Hepatocyte (in vitro differentiated cells): ENCODE results near the gene SRRM2. TPM values are rescaled to one million over a fixed set of nuclear protein-coding genes. Genes with fewer than 3 reads are reported as not detected.
A peak's percentile ranks its signal among the peaks of the same experiment; 100 is the strongest.

Source experiments
- DNase-seq: peaks from one replicate; pipeline ENCODE4 v3.0.0-alpha.2; 2016; ENCODE audit warnings: low spot score
- H2AFZ ChIP-seq: fragments of 200-600 bp; sonication (generic); 2 replicates; pipeline ENCODE4 v1.6.0; 2016; ENCODE audit warnings: antibody characterized with exemption, mild to moderate bottlenecking
- H3K27ac ChIP-seq: fragments of 200-600 bp; sonication (generic); 2 replicates; pipeline ENCODE4 v1.5.1; 2016; ENCODE audit warnings: mild to moderate bottlenecking
- H3K27me3 ChIP-seq: fragments of 200-600 bp; sonication (generic); 2 replicates; pipeline ENCODE4 v1.6.1; 2016
- H3K36me3 ChIP-seq: fragments of 200-600 bp; sonication (generic); replicated peaks from 2 replicates; pipeline ENCODE4 v1.5.1; 2016; ENCODE audit warnings: low read depth; ENCODE audit not compliant: insufficient read depth
- H3K4me1 ChIP-seq: fragments of 200-600 bp; sonication (generic); 2 replicates; pipeline ENCODE4 v1.5.1; 2016; ENCODE audit warnings: mild to moderate bottlenecking, moderate library complexity; ENCODE audit not compliant: insufficient read depth
- H3K4me2 ChIP-seq: fragments of 200-600 bp; sonication (generic); 2 replicates; pipeline ENCODE4 v1.6.0; 2016
- H3K4me3 ChIP-seq: fragments of 200-600 bp; sonication (generic); 2 replicates; pipeline ENCODE4 v1.5.1; 2016; ENCODE audit warnings: mild to moderate bottlenecking
- H3K79me2 ChIP-seq: fragments of 200-600 bp; sonication (generic); 2 replicates; pipeline ENCODE4 v1.6.0; 2017; ENCODE audit warnings: mild to moderate bottlenecking
- H3K9me2 ChIP-seq: fragments of 200-600 bp; sonication (generic); replicated peaks from 2 replicates; pipeline ENCODE4 v1.6.0; 2017; ENCODE audit warnings: mild to moderate bottlenecking; ENCODE audit not compliant: insufficient read depth
- H3K9me3 ChIP-seq: fragments of 200-600 bp; sonication (generic); 2 replicates; pipeline ENCODE4 v1.5.1; 2016; ENCODE audit warnings: low read depth, mild to moderate bottlenecking
- H4K20me1 ChIP-seq: fragments of 200-600 bp; sonication (generic); 2 replicates; pipeline ENCODE4 v1.6.0; 2016; ENCODE audit warnings: mild to moderate bottlenecking; ENCODE audit not compliant: insufficient read depth, poor library complexity, severe bottlenecking
- EZH2 ChIP-seq: fragments of 200-600 bp; sonication (generic); IDR thresholded peaks from 2 replicates; pipeline ENCODE4 v1.6.1; 2016; ENCODE audit warnings: antibody characterized with exemption, mild to moderate bottlenecking, borderline replicate concordance
- EZH2phosphoT487 ChIP-seq: fragments of 200-600 bp; sonication (generic); IDR thresholded peaks from one replicate; pipeline ENCODE4 v1.6.1; 2018; ENCODE audit warnings: antibody characterized with exemption, mild to moderate bottlenecking, low read depth, moderate library complexity; ENCODE audit not compliant: unreplicated experiment, severe bottlenecking
- WGBS: methylation state at CpG from one replicate; pipeline ENCODE4 v1.1.6; 2016; ENCODE audit warnings: low lambda C conversion rate; ENCODE audit errors: missing lambda C conversion rate; 5-methylcytosine and 5-hydroxymethylcytosine counted together
- polyA plus RNA-seq: library from polyadenylated mRNA; unstranded; fragments of >200 nt; fragmentation: Nextera tagmentation; extraction: Ambion mirVana; gene quantifications from 2 replicates; pipeline ENCODE4 v1.2.1, GENCODE V29; 2016
- total RNA-seq: library from RNA; depleted of rRNA; stranded (reverse); fragments of >200 nt; gene quantifications from 2 replicates; pipeline ENCODE4 v1.2.3, GENCODE V29; 2014
- TF ChIP-seq, protein P1 (sequence below): fragments of 200-600 bp; sonication (generic); IDR thresholded peaks from 2 replicates; pipeline ENCODE4 v1.5.1; 2016; ENCODE audit warnings: antibody characterized with exemption, mild to moderate bottlenecking; ENCODE audit not compliant: poor library complexity

Gene SRRM2
- total RNA-seq = 82.9 and 142 TPM in 2 replicates
- polyA plus RNA-seq = 403 and 666 TPM in 2 replicates

DNA sequence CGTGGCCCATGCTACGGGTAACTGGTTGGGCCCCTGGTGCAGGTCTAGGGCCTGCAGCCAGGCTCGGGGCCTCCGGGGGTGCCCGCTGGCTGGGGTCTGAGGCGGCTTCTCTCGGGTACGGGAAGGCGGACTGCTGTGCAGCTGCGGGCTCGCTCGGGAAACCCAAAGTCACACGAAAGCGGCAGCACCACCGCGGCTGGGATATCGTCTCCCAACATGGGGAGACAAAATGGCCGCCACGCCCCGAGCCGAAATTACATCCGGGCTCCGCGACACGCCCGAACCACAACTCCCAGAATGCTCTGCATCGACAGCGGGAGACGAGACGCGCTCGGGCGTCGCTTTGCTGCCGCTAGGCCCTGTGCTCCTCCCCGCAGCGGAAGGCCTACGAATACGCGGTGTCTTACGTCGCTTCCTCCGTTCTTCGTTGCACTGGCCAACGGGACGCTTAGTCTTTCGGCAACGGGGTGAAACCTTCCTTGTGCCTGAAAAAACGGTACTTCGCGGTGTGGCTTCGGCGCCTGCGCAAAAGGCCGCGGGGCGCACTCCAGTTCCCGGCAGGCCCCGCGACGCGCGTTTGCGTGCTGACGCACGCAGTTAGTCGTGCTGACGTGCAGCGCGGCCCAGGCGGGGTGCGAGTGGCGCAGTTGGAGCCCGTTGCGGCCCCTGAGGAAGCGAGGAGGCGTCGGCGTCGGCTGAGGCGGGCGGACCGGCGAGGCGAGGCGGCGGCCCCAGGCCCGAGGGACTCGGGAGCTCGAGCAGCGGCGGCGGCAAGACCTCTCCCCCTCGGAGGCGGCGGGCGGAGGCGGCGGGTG lies at the start of gene SRRM2:
TSS of gene SRRM2 (plus strand) at position 604 of the 815 bp plus-strand sequence. CDS start 3,727 bp downstream, outside the sequence.
- H3K36me3 ChIP-seq = no peaks in the 10 kb centered on the region
- peak within 1 kb of the TSS; percentile 98 for H3K27ac ChIP-seq
- TF ChIP-seq EZH2phosphoT487 (no peak), EZH2 (no peak)
- TF ChIP-seq, protein P1, sequence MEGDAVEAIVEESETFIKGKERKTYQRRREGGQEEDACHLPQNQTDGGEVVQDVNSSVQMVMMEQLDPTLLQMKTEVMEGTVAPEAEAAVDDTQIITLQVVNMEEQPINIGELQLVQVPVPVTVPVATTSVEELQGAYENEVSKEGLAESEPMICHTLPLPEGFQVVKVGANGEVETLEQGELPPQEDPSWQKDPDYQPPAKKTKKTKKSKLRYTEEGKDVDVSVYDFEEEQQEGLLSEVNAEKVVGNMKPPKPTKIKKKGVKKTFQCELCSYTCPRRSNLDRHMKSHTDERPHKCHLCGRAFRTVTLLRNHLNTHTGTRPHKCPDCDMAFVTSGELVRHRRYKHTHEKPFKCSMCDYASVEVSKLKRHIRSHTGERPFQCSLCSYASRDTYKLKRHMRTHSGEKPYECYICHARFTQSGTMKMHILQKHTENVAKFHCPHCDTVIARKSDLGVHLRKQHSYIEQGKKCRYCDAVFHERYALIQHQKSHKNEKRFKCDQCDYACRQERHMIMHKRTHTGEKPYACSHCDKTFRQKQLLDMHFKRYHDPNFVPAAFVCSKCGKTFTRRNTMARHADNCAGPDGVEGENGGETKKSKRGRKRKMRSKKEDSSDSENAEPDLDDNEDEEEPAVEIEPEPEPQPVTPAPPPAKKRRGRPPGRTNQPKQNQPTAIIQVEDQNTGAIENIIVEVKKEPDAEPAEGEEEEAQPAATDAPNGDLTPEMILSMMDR = no peak
- H2AFZ ChIP-seq = peak within 1 kb of the TSS; percentile 67
- peaks cover 59% of the 10 kb centered on the region for H3K79me2 ChIP-seq
- WGBS = 1% methylated on average over 89 of the region's 99 CpGs
- no peaks in the 10 kb centered on the region for H3K9me3 ChIP-seq
- H3K4me3 ChIP-seq = peak within 1 kb of the TSS; percentile 52
- H3K27me3 ChIP-seq = no peaks in the 10 kb centered on the region
- no peaks in the 10 kb centered on the region for H3K9me2 ChIP-seq
- DNase-seq = peak; percentile 98
- peaks cover 29% of the 10 kb centered on the region for H3K4me1 ChIP-seq
- H4K20me1 ChIP-seq = peaks cover 44% of the 10 kb centered on the region
- peak within 1 kb of the TSS; percentile 95 for H3K4me2 ChIP-seq

DNA sequence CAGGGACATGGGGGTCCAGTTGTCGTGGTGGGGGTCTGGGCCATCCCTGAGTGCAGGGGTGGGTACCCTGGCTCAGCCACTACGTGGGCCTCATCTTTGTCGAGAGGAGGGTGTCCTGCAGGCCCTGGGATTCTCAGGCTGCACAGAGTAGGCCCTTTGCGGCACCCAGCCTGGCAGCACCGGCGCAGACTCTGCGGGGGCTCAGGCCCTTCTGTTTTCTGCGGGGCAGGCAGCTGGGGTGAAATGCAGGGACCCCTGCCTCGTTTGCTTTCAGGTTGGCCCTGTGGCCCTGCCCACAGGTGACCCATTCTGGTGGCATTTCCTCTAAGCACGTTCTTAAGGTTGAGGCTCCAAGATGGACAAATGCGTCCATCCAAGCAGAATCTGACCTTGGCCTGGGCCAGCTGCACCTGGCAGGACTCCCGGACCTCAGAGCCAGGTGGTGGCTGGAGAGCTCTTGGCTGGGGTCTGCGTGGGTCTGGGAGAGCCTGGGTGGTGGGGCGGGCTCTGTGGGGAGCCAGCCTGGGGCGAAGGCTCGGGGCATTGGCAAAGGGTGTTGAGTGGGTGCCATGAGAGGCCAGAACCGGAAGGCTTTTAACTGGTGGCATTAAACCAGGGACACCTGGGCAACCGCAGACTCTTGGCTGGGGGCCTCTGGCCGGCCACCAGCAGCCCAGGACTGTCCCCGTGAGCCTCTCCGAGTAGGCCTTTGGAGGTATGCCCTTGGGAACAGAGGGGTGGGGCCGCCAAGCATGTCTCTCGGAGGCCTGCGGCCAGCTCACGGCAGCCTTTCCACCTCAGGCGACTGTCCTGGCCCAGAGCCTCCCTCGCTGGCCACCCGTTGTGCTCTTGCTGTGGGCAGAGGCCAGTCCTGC lies 49.3 kb upstream of the SRRM2 start:
- Histone ChIP-seq H3K27ac (no peak overlapping the region), H3K9me2 (no peaks in the 10 kb centered on the region), H3K9me3 (no peaks in the 10 kb centered on the region), H4K20me1 (no peaks in the 10 kb centered on the region), H3K4me2 (no peak overlapping the region), H3K4me1 (no peaks in the 10 kb centered on the region), H3K36me3 (no peaks in the 10 kb centered on the region), H3K79me2 (no peaks in the 10 kb centered on the region), H3K4me3 (no peak overlapping the region), H2AFZ (no peak overlapping the region), H3K27me3 (no peaks in the 10 kb centered on the region)
- no peak for TF ChIP-seq EZH2phosphoT487
- TF ChIP-seq, protein P1 = no peak
- TF ChIP-seq EZH2 = no peak
- no peak for DNase-seq
- 96% methylated on average over 26 of the region's 28 CpGs for WGBS

DNA sequence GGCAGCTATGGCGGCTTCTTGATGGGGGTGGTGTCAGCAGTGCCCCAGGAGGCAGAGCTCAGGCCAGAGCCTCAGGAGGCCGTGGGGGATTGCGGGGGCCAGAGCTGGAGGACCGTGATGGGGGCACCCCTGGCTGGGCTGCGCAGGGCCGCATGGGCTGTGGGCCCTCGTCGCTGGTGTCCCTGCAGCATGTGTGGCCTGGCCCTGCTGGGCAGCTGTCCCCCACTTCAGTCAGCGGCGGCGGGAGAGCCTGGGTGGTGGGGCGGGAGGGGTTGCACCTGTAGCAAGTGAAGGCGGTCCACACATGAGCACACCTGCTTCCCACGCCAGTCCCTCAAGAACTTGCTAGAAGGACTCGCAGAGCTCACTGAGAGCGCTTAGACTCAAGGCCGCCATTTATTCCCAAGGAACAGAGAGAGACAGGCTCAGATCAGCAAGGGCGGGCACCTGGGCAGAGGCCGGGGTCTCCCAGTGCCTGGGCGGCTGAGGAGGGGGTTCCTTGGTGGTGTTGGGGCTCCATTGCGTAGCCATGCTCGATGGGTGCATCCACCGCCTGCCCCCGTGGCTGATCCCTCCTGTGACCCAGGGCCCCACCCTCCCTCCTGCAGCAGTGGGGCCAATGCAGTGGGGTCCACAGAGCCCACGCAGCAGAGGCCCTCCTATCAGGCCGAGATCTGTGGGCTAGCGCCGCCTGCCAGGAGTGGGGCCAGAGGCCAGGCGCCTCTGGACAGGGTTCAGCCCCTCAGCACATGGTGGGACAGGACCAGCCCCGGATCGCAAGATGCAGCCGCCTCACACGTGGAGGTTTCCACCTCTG lies 48.1 kb upstream of the SRRM2 start:
- Histone ChIP-seq H3K4me2 (no peak overlapping the region), H3K9me2 (no peaks in the 10 kb centered on the region), H3K4me3 (no peak overlapping the region), H3K27ac (no peak overlapping the region), H3K36me3 (no peaks in the 10 kb centered on the region), H3K27me3 (no peaks in the 10 kb centered on the region), H2AFZ (no peak overlapping the region), H3K4me1 (no peaks in the 10 kb centered on the region), H4K20me1 (no peaks in the 10 kb centered on the region), H3K9me3 (no peaks in the 10 kb centered on the region), H3K79me2 (no peaks in the 10 kb centered on the region)
- no peak for DNase-seq
- 95% methylated on average over 31 of the region's 33 CpGs for WGBS
- TF ChIP-seq EZH2 (no peak), EZH2phosphoT487 (no peak)
- TF ChIP-seq, protein P1 = no peak
